Fibroblast of the conjunctiva (primary cell): Measurements from ENCODE around the gene SORCS1.
"Not testable (repeated sequence)": the region's sequence is repeated elsewhere in the genome, so short reads cannot be mapped to it uniquely, and the experiment has no call there.

Experiments used
- DNase-seq: peaks from one replicate; pipeline ENCODE4 v3.0.0-alpha.2; 2010; ENCODE audit warnings: low read depth

SORCS1 gene

GRCh38 chr10:107051769-107052168 lies 112.7 kb downstream of the SORCS1 start:
- no peak for DNase-seq

GRCh38 chr10:107043461-107043860 lies 121.0 kb downstream of the SORCS1 start:
- no peak for DNase-seq

GRCh38 chr10:107037192-107038122 lies 127.0 kb downstream of the SORCS1 start:
- no peak for DNase-seq

- DNase-seq, result no peak
Measured at GRCh38 chr10:107033799-107034422, 130.6 kb downstream of the SORCS1 start.

GRCh38 chr10:107032700-107033401 lies 131.7 kb downstream of the SORCS1 start:
- no peak for DNase-seq

- no peak for DNase-seq
Measured at GRCh38 chr10:107031931-107032699, 132.4 kb downstream of the SORCS1 start.

- DNase-seq, result no peak
Measured at GRCh38 chr10:107028236-107028635, 136.3 kb downstream of the SORCS1 start.

- DNase-seq, result no peak
Measured at GRCh38 chr10:107025676-107026075, 138.8 kb downstream of the SORCS1 start.

GRCh38 chr10:107024033-107024432 lies 140.5 kb downstream of the SORCS1 start:
- DNase-seq, result not testable (repeated sequence)

GRCh38 chr10:107022600-107023354 lies 141.7 kb downstream of the SORCS1 start:
- no peak for DNase-seq

- no peak for DNase-seq
Measured at GRCh38 chr10:107019154-107019553, 145.4 kb downstream of the SORCS1 start.

- DNase-seq, result no peak
Measured at GRCh38 chr10:107013258-107014006, 151.1 kb downstream of the SORCS1 start.

- no peak for DNase-seq
Measured at GRCh38 chr10:107011992-107012391, 152.5 kb downstream of the SORCS1 start.

GRCh38 chr10:107011105-107011504 lies 153.4 kb downstream of the SORCS1 start:
- no peak for DNase-seq

GRCh38 chr10:107010531-107010930 lies 154.0 kb downstream of the SORCS1 start:
- no peak for DNase-seq

- DNase-seq, result no peak
Measured at GRCh38 chr10:107004362-107004761, 160.1 kb downstream of the SORCS1 start.

- DNase-seq, result no peak
Measured at GRCh38 chr10:107002068-107002467, 162.4 kb downstream of the SORCS1 start.

- no peak for DNase-seq
Measured at GRCh38 chr10:106999118-106999707, 165.3 kb downstream of the SORCS1 start.

GRCh38 chr10:106997721-106998120 lies 166.8 kb downstream of the SORCS1 start:
- no peak for DNase-seq

- no peak for DNase-seq
Measured at GRCh38 chr10:106996510-106996909, 168.0 kb downstream of the SORCS1 start.
